CD14-positive monocyte (primary cell): Measurements from ENCODE around the gene SLC10A6. TPM values are rescaled to one million over a fixed set of nuclear protein-coding genes. Genes with fewer than 3 reads are reported as not detected.

Experiments used
- DNase-seq, 3 donors: peaks; one replicate each; pipeline ENCODE4 v3.0.0-alpha.2; 2011 to 2022
- H2AFZ ChIP-seq: 2 replicates; pipeline ENCODE4 v1.6.0; 2012; ENCODE audit warnings: mild to moderate bottlenecking, low read depth, low read length, inconsistent platforms; ENCODE audit not compliant: insufficient read depth, poor library complexity, severe bottlenecking
- H3K27ac ChIP-seq, 2 donors: 1 replicate in 1 of 2; 2 replicates in 1 of 2; pipeline ENCODE4 v1.5.1; 2012 to 2013; ENCODE audit warnings: low read length in 2 of 2, control low read depth in 1 of 2, inconsistent platforms in 1 of 2, low read depth in 1 of 2, mild to moderate bottlenecking in 1 of 2
- H3K27me3 ChIP-seq, 2 donors: one replicate each; pipeline versions ENCODE4 v1.6.0 to v1.6.1; 2011 to 2013; ENCODE audit warnings: low read length in 2 of 2; ENCODE audit not compliant: control insufficient read depth in 2 of 2, insufficient read depth in 2 of 2
- H3K36me3 ChIP-seq, 2 donors: replicated peaks in 1 of 2; 1 replicate in 1 of 2; 2 replicates in 1 of 2; pipeline versions ENCODE4 v1.5.1 to v1.6.1; 2012 to 2013; ENCODE audit warnings: low read length in 2 of 2, control low read depth in 1 of 2, inconsistent platforms in 1 of 2, mild to moderate bottlenecking in 1 of 2; ENCODE audit not compliant: insufficient read depth in 2 of 2, control insufficient read depth in 1 of 2
- H3K4me1 ChIP-seq, 2 donors: 1 replicate in 1 of 2; 2 replicates in 1 of 2; pipeline versions ENCODE4 v1.5.1 to v1.6.1; 2012 to 2013; ENCODE audit warnings: low read length in 2 of 2, control low read depth in 1 of 2, inconsistent platforms in 1 of 2, mild to moderate bottlenecking in 1 of 2, moderate library complexity in 1 of 2; ENCODE audit not compliant: insufficient read depth in 2 of 2, control insufficient read depth in 1 of 2
- H3K4me2 ChIP-seq: replicated peaks from 2 replicates; pipeline ENCODE3; 2012; ENCODE audit warnings: low read length, moderate library complexity, mild to moderate bottlenecking; ENCODE audit not compliant: poor library complexity, severe bottlenecking; ENCODE audit errors: extremely low read depth
- H3K4me3 ChIP-seq, 3 experiments: fragments of 200-600 bp in 1 of 3; sonication (generic) in 1 of 3; replicated peaks in 1 of 3; 1 replicate in 2 of 3; 2 replicates in 1 of 3; pipeline ENCODE4 v1.5.1; 2011 to 2013; ENCODE audit warnings: low read length in 3 of 3, mild to moderate bottlenecking in 3 of 3, control low read depth in 2 of 3, low read depth in 2 of 3, inconsistent platforms in 1 of 3, moderate library complexity in 1 of 3
- H3K79me2 ChIP-seq: 2 replicates; pipeline ENCODE4 v1.6.0; 2012; ENCODE audit warnings: mild to moderate bottlenecking, control low read depth, inconsistent platforms, low read length, moderate library complexity; ENCODE audit not compliant: insufficient read depth
- H3K9ac ChIP-seq: 2 replicates; pipeline ENCODE4 v1.6.0; 2017; ENCODE audit warnings: low read length, mild to moderate bottlenecking; ENCODE audit not compliant: insufficient read depth, poor library complexity, severe bottlenecking
- H3K9me3 ChIP-seq, 2 donors: replicated peaks in 1 of 2; 1 replicate in 1 of 2; 2 replicates in 1 of 2; pipeline versions ENCODE4 v1.5.1 to v1.6.1; 2012 to 2013; ENCODE audit warnings: low read length in 2 of 2, control low read depth in 1 of 2; ENCODE audit not compliant: control insufficient read depth in 1 of 2, insufficient read depth in 1 of 2
- H4K20me1 ChIP-seq: 2 replicates; pipeline ENCODE4 v1.6.0; 2012; ENCODE audit warnings: mild to moderate bottlenecking, low read length, control low read depth, moderate library complexity; ENCODE audit not compliant: insufficient read depth
- H3K27ac Mint-ChIP-seq, 7 donors: one replicate each; pipeline ENCODE4 v1.8.0; 2020; ENCODE audit warnings: mild to moderate bottlenecking in 7 of 7, mixed read lengths in 7 of 7, moderate library complexity in 6 of 7, inconsistent platforms in 2 of 7
- H3K27me3 Mint-ChIP-seq, 3 donors: one replicate each; pipeline ENCODE4 v1.8.0; 2021 to 2022; ENCODE audit warnings: low read depth in 3 of 3, mild to moderate bottlenecking in 3 of 3, mixed read lengths in 3 of 3, moderate library complexity in 3 of 3, inconsistent platforms in 1 of 3
- H3K36me3 Mint-ChIP-seq, 2 donors: one replicate each; pipeline ENCODE4 v1.8.0; 2020; ENCODE audit warnings: mixed read lengths in 2 of 2, inconsistent platforms in 1 of 2, mild to moderate bottlenecking in 1 of 2
- H3K4me1 Mint-ChIP-seq: one replicate; pipeline ENCODE4 v1.8.0; 2020; ENCODE audit warnings: mild to moderate bottlenecking, mixed read lengths
- H3K4me3 Mint-ChIP-seq, 2 donors: one replicate each; pipeline ENCODE4 v1.8.0; 2020; ENCODE audit warnings: mild to moderate bottlenecking in 2 of 2, mixed read lengths in 2 of 2, moderate library complexity in 1 of 2
- H3K9me3 Mint-ChIP-seq, 7 donors: one replicate each; pipeline ENCODE4 v1.8.0; 2020 to 2022; ENCODE audit warnings: mixed read lengths in 7 of 7, mild to moderate bottlenecking in 6 of 7, moderate library complexity in 6 of 7, inconsistent platforms in 2 of 7
- CTCF ChIP-seq: fragments of 200-600 bp; IDR thresholded peaks from one replicate; pipeline ENCODE4 v1.8.0; 2022; ENCODE audit warnings: antibody characterized with exemption, mild to moderate bottlenecking
- WGBS: methylation state at CpG from one replicate; pipeline ENCODE4 v1.1.5; 2013; ENCODE audit warnings: missing lambda C conversion rate; ENCODE audit not compliant: insufficient coverage; 5-methylcytosine and 5-hydroxymethylcytosine counted together
- intact Hi-C, 2 donors: fragments of 100-400 bp; cut with micrococcal nuclease; formaldehyde crosslinking; loops; one replicate each; pipeline versions ENCODE4 v1.15.0 to v1.15.1; 2023
- polyA plus RNA-seq, 3 donors: library from polyadenylated mRNA; depleted of rRNA in 1 of 3; unstranded in 2 of 3; stranded (reverse) in 1 of 3; fragments of 300-500 nt in 2 of 3; fragments of >200 nt in 1 of 3; fragmentation: Illumina TruSeq in 2 of 3; gene quantifications; 1 replicate in 2 of 3; 2 replicates in 1 of 3; pipeline ENCODE4 v1.2.3, GENCODE V29; 2012 to 2021

The SLC10A6 gene
- polyA plus RNA-seq, 3 donors: 0.08 TPM; not detected in 2

- H4K20me1 ChIP-seq: no peaks in the 10 kb centered on the region
- Mint-ChIP-seq H3K27ac (no peak overlapping the region), H3K4me1 (no peaks in the 10 kb centered on the region), H3K27me3 (peaks cover 0 to 1% (median 1%) of the 10 kb centered on the region in 3 donors), H3K9me3 (peaks cover 0 to 6% (median 0%) of the 10 kb centered on the region in 7 donors), H3K36me3 (no peaks in the 10 kb centered on the region), H3K4me3 (no peak overlapping the region)
- no peak overlapping the region for H3K27ac ChIP-seq
- no peaks in the 10 kb centered on the region for H3K36me3 ChIP-seq
- no peak for TF ChIP-seq CTCF
- DNase-seq: no peak
- H3K9ac ChIP-seq: no peak overlapping the region
- H3K4me3 ChIP-seq: no peak overlapping the region
- intact Hi-C loops: no loop called here
- H3K79me2 ChIP-seq: no peaks in the 10 kb centered on the region
- WGBS: 90% methylated on average over 2 of the region's 5 CpGs
- H3K4me1 ChIP-seq: no peaks in the 10 kb centered on the region
- H3K27me3 ChIP-seq: no peaks in the 10 kb centered on the region
- H3K9me3 ChIP-seq: no peaks in the 10 kb centered on the region
- no peak overlapping the region for H2AFZ ChIP-seq
- H3K4me2 ChIP-seq: no peak overlapping the region
These were observed 11.3 kb downstream of the SLC10A6 start for GRCh38 chr4:86837691-86838503.

- no peaks in the 10 kb centered on the region for H3K36me3 Mint-ChIP-seq
- H3K4me2 ChIP-seq: no peak overlapping the region
- H3K27ac Mint-ChIP-seq: no peak overlapping the region
- H3K79me2 ChIP-seq: no peaks in the 10 kb centered on the region
- no peaks in the 10 kb centered on the region for H3K9me3 ChIP-seq
- no peaks in the 10 kb centered on the region for H3K27me3 ChIP-seq
- H3K9me3 Mint-ChIP-seq: peaks cover 0 to 3% (median 0%) of the 10 kb centered on the region in 7 donors
- no peaks in the 10 kb centered on the region for H3K4me1 ChIP-seq
- no CpG with 5 or more reads among the region's 3 CpGs for WGBS
- no peak overlapping the region for H2AFZ ChIP-seq
- no peaks in the 10 kb centered on the region for H3K36me3 ChIP-seq
- no peak for DNase-seq
- H3K4me3 ChIP-seq: no peak overlapping the region
- no peak for TF ChIP-seq CTCF
- no peaks in the 10 kb centered on the region for H4K20me1 ChIP-seq
- no peak overlapping the region for H3K27ac ChIP-seq
- no peak overlapping the region for H3K4me3 Mint-ChIP-seq
- H3K27me3 Mint-ChIP-seq: peaks cover 0 to 1% (median 1%) of the 10 kb centered on the region in 3 donors
- intact Hi-C loops: no loop called here
- no peaks in the 10 kb centered on the region for H3K4me1 Mint-ChIP-seq
- no peak overlapping the region for H3K9ac ChIP-seq
These were observed 13.5 kb downstream of the SLC10A6 start for GRCh38 chr4:86835677-86836076.
